SK-N-MC (cell line): Measurements from ENCODE around the gene C1QTNF6.

Source experiments
- EZH2 ChIP-seq: fragments of 200-600 bp; sonication (generic); IDR thresholded peaks from one replicate; pipeline ENCODE4 v1.6.1; 2017; ENCODE audit warnings: antibody characterized with exemption
- POLR2AphosphoS5 ChIP-seq: IDR thresholded peaks from 2 replicates; pipeline ENCODE4 v1.6.1; 2012; ENCODE audit warnings: mild to moderate bottlenecking, low read depth, low read length, borderline replicate concordance

DNA sequence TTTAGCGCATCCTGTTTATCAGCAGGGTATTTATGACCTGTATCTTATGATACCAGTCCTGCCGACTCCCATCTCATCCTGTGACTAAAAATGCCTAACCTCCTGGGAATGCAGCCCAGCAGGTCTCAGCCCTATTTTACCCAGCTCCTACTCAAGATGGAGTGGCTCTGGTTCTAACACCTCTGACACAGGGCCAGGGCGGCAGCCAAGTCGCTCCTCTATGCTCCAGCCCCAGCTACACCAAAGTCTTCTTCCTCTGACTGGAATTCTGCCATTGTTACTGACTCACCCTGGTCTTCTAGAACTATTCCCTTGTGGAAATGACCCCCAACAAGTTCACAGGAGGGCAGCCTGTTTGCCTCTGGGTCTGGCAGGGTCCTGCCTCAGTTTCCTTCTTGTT, 7.9 kb upstream of the C1QTNF6 start:
- no peak for TF ChIP-seq EZH2
- TF ChIP-seq POLR2AphosphoS5: no peak
